Upper lobe of left lung (tissue), 6 donors: Measurements from ENCODE around the gene PSORS1C1. TPM values are rescaled to one million over a fixed set of nuclear protein-coding genes. Genes with fewer than 3 reads are reported as not detected.
"Not testable (repeated sequence)": the region's sequence is repeated elsewhere in the genome, so short reads cannot be mapped to it uniquely, and the experiment has no call there.

Source experiments
- ATAC-seq, 2 donors: fragments of 200-7000 bp; cut with Tn5 transposase; one replicate each; pipeline ENCODE4 v1.9.1; 2022; ENCODE audit warnings: mild to moderate bottlenecking in 2 of 2, moderate library complexity in 2 of 2; ENCODE audit not compliant: low FRiP score in 2 of 2
- DNase-seq, 2 donors: peaks; one replicate each; pipeline ENCODE4 v3.0.0-alpha.2; 2019 to 2020
- H3K27ac ChIP-seq, 4 donors: fragments of 200-600 bp; sonication (generic); one replicate each; pipeline ENCODE4 v1.5.1; 2016 to 2019
- H3K27me3 ChIP-seq, 4 donors: fragments of 200-600 bp; sonication (generic); one replicate each; pipeline ENCODE4 v1.5.1; 2017 to 2019
- H3K36me3 ChIP-seq, 4 donors: fragments of 200-600 bp; sonication (generic); one replicate each; pipeline ENCODE4 v1.5.1; 2016 to 2019
- H3K4me1 ChIP-seq, 4 donors: fragments of 200-600 bp; sonication (generic); one replicate each; pipeline ENCODE4 v1.5.1; 2018 to 2019
- H3K4me3 ChIP-seq, 4 donors: fragments of 200-600 bp; sonication (generic); one replicate each; pipeline ENCODE4 v1.5.1; 2017 to 2019; ENCODE audit warnings: mild to moderate bottlenecking in 2 of 4, moderate library complexity in 1 of 4
- H3K9me3 ChIP-seq, 4 donors: fragments of 200-600 bp; sonication (generic); one replicate each; pipeline ENCODE4 v1.5.1; 2018 to 2019
- CTCF ChIP-seq, 6 experiments: fragments of 450-650 bp in 4 of 6; fragments of 200-600 bp in 2 of 6; sonication (generic) in 2 of 6; IDR thresholded peaks; one replicate each; pipeline ENCODE4 v1.5.1; 2016 to 2019; ENCODE audit warnings: antibody characterized with exemption in 6 of 6
- EP300 ChIP-seq, 4 donors: sonication (generic); formaldehyde crosslinking; IDR thresholded peaks; one replicate each; pipeline ENCODE4 v1.5.1; 2017; ENCODE audit warnings: antibody characterized with exemption in 4 of 4, control low read depth in 2 of 4
- POLR2A ChIP-seq, 4 donors: fragments of 450-650 bp; IDR thresholded peaks; one replicate each; pipeline ENCODE4 v1.5.1; 2016 to 2017; ENCODE audit warnings: antibody characterized with exemption in 4 of 4, mild to moderate bottlenecking in 2 of 4
- POLR2AphosphoS5 ChIP-seq, 2 donors: sonication (generic); formaldehyde crosslinking; IDR thresholded peaks; one replicate each; pipeline ENCODE4 v1.5.1; 2017; ENCODE audit warnings: antibody characterized with exemption in 2 of 2
- WGBS, 2 donors: methylation state at CpG; one replicate each; pipeline ENCODE4 v1.1.5; 2017 to 2018; 5-methylcytosine and 5-hydroxymethylcytosine counted together
- total RNA-seq, 6 donors: library from RNA; depleted of rRNA in 4 of 6; stranded (reverse); fragments of >200 nt in 4 of 6; gene quantifications; one replicate each; pipeline versions ENCODE4 v1.1.0 to v1.2.1, GENCODE V29; 2016 to 2021
- donor health status: DM: no; HTN: no; CAD: no; lungs with moderate emphysema.
- donor health status: DM: no; HTN: yes; CAD: no; lungs with severe emphysema.

Gene PSORS1C1
- total RNA-seq, 6 donors from 2014 or later: 3.2 to 9.4 (median 4.4) TPM

DNA sequence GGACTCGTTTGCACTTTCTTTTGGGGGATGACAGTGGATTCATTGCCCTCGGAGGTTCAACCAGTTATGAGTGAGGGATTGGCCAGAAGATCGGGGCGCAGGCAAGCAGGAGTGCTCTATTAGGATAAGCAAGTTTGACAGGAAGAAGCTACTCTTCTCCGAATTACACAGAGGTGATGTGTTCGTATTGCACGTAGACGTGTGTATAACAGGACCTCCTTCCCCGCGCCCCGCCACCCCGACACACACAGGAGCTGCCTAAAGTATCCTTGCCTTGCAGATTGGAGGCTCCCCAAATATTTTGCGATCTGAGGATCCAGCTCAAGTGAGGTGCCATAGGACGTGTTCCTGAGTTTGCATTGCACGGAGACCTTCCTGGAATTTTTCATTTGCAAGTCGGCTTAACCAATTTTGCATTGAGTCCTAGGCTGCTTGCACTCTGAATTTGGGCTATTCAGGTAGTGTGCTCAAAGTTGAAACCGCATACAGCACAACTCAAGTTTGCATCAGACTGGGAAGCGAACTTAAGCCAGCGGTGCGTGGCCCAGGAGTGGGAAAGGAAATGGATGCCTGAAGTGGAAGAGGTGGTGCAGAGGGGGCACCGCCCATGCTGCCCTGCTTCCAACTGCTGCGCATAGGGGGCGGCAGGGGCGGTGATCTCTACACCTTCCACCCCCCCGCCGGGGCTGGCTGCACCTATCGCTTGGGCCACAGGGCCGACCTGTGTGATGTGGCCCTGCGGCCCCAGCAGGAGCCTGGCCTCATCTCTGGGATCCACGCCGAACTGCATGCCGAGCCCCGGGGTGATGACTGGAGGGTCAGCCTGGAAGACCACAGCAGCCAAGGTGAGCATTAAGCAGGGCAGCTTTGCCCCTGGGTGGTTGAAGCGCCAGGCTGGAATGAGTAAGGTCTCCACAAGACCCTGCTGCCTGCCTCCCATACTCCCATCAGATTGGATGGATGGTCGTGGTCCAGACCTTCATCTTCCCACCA, 44.6 kb downstream of the PSORS1C1 start:
- WGBS, 2 donors: 16 to 25% methylated on average over 26 to 34 of the region's 35 CpGs
- TF ChIP-seq CTCF (IDR thresholded peaks at IDR 0.05) (no peak), EP300 (IDR thresholded peaks at IDR 0.05) (no peak), POLR2AphosphoS5 (IDR thresholded peaks at IDR 0.05) (no peak), POLR2A (IDR thresholded peaks at IDR 0.05) (no peak)
- DNase-seq: peak in 1 of 2 donors; percentile 72

DNA sequence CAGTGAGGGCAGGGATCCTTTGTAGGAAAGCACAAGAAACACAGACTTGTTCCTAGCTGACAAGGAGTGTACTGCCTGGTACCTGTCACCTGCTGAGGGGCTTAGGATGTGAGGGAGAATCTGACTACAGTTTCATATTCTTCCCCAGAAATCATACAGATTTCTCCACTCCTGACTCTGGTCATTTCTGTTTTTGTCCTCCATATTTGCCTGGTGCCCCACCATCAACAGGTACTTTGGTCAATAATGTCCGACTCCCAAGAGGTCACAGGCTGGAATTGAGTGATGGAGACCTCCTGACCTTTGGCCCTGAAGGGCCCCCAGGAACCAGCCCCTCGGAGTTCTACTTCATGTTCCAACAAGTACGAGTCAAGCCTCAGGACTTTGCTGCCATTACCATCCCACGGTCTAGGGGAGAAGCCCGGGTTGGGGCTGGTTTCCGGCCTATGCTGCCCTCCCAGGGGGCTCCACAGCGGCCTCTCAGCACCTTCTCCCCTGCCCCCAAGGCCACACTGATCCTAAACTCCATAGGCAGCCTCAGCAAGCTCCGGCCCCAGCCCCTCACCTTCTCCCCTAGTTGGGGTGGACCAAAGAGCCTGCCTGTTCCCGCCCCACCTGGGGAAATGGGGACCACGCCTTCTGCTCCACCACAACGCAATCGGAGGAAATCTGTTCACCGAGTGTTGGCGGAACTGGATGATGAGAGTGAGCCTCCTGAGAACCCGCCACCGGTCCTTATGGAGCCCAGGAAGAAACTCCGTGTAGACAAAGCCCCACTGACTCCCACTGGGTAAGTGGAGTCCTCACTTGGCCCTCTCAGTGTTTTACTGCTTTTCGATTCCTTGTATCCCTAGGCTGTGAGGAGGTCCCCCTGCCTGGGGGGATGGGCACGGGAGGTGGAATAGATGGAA, 46.9 kb downstream of the PSORS1C1 start:
- Histone ChIP-seq H3K27ac (no peak overlapping the region), H3K27me3 (no peaks in the 10 kb centered on the region), H3K4me1 (peaks cover 15 to 23% (median 17%) of the 10 kb centered on the region in 4 donors), H3K36me3 (peaks cover 0 to 7% (median 0%) of the 10 kb centered on the region in 4 donors), H3K9me3 (no peaks in the 10 kb centered on the region), H3K4me3 (no peak overlapping the region)
- no peak for TF ChIP-seq POLR2A (IDR thresholded peaks at IDR 0.05)
- no peak for TF ChIP-seq EP300 (IDR thresholded peaks at IDR 0.05)
- TF ChIP-seq POLR2AphosphoS5 (IDR thresholded peaks at IDR 0.05): no peak
- TF ChIP-seq CTCF (IDR thresholded peaks at IDR 0.05): no peak
- ATAC-seq: no peak
- 93% methylated on average over 18 to 19 of the region's 19 CpGs for WGBS, 2 donors
- DNase-seq: peak in 1 of 2 donors; percentile 34

More for the DNA sequence above, 44.6 kb downstream of the PSORS1C1 start:
- H3K36me3 ChIP-seq: peaks cover 0 to 20% (median 4%) of the 10 kb centered on the region in 4 donors
- H3K27me3 ChIP-seq: no peaks in the 10 kb centered on the region
- no peak for ATAC-seq
- H3K27ac ChIP-seq: peak overlapping the region in 2 of 4 donors; percentile 7 to 84
- H3K4me1 ChIP-seq: peaks cover 15 to 23% (median 17%) of the 10 kb centered on the region in 4 donors
- peak overlapping the region; percentile 49 to 90 (median 67) for H3K4me3 ChIP-seq
- H3K9me3 ChIP-seq: no peaks in the 10 kb centered on the region

- Histone ChIP-seq H3K9me3 (no peaks in the 10 kb centered on the region), H3K4me3 (no peak overlapping the region), H3K4me1 (peaks cover 11 to 18% (median 13%) of the 10 kb centered on the region in 4 donors), H3K27me3 (no peaks in the 10 kb centered on the region), H3K36me3 (peaks cover 0 to 7% (median 0%) of the 10 kb centered on the region in 4 donors), H3K27ac (no peak overlapping the region)
- no peak for ATAC-seq
- TF ChIP-seq EP300 (IDR thresholded peaks at IDR 0.05): no peak
- no peak for TF ChIP-seq CTCF (IDR thresholded peaks at IDR 0.05)
- TF ChIP-seq POLR2A (IDR thresholded peaks at IDR 0.05): no peak
- WGBS, 2 donors: 69 to 92% methylated on average over 3 to 13 of the region's 13 CpGs
- no peak for DNase-seq
Measured at GRCh38 chr6:31162463-31163165, 48.0 kb downstream of the PSORS1C1 start.

DNA sequence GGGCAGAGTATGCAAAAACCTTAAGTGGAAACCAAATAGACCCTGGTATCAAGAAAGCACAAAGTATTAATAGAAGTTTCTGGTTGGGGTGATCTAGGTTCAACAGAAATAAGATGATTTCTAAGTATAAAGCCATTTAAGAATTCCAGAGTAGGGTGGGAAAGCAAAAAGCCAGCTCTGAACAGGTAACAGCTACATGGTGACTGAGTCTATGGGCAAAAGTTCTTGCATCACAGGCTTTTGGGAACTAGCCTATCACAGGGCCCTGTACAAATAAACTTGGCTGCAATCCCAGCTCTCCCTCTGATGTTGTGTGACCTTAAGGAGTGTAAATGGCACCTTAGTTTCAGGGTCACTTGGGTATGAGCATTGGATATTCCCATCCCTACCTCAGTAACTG, 49.3 kb downstream of the PSORS1C1 start:
- DNase-seq: peak in 1 of 2 donors; percentile 67
- Histone ChIP-seq H3K4me1 (peaks cover 6 to 12% (median 9%) of the 10 kb centered on the region in 4 donors), H3K4me3 (no peak overlapping the region), H3K9me3 (no peaks in the 10 kb centered on the region), H3K27me3 (no peaks in the 10 kb centered on the region), H3K36me3 (peaks cover 0 to 7% (median 0%) of the 10 kb centered on the region in 4 donors), H3K27ac (no peak overlapping the region)
- TF ChIP-seq POLR2AphosphoS5 (IDR thresholded peaks at IDR 0.05) (no peak), EP300 (IDR thresholded peaks at IDR 0.05) (no peak), CTCF (IDR thresholded peaks at IDR 0.05) (no peak), POLR2A (IDR thresholded peaks at IDR 0.05) (no peak)
- no peak for ATAC-seq

GRCh38 chr6:31164475-31165063, 50.0 kb downstream of the PSORS1C1 start:
- WGBS, 2 donors: 85 to 100% methylated on average over 7 to 8 of the region's 9 CpGs
- H3K27me3 ChIP-seq, H3K9me3 ChIP-seq, H3K4me1 ChIP-seq, DNase-seq, H3K36me3 ChIP-seq, H3K4me3 ChIP-seq, ATAC-seq, H3K27ac ChIP-seq: not testable (repeated sequence)

GRCh38 chr6:31165064-31165832, 50.6 kb downstream of the PSORS1C1 start:
- 82 to 91% methylated on average over 14 to 17 of the region's 17 CpGs for WGBS, 2 donors
- not testable (repeated sequence) for H3K27me3 ChIP-seq, H3K36me3 ChIP-seq, H3K4me1 ChIP-seq, DNase-seq, ATAC-seq, H3K9me3 ChIP-seq, H3K4me3 ChIP-seq, H3K27ac ChIP-seq
